GM19193 (cell line): ENCODE data around the gene CENPX.

ENCODE experiments used
- POLR2A ChIP-seq: IDR thresholded peaks from 4 replicates; pipeline ENCODE4 v1.6.1; 2011; ENCODE audit not compliant: insufficient read depth, insufficient read length; ENCODE audit errors: extremely low read depth

CENPX gene

GRCh38 chr17:82014432-82014831, 8.2 kb downstream of the CENPX start:
- TF ChIP-seq POLR2A, result no peak

GRCh38 chr17:82013772-82014321, 8.8 kb downstream of the CENPX start:
- TF ChIP-seq POLR2A, result no peak

DNA sequence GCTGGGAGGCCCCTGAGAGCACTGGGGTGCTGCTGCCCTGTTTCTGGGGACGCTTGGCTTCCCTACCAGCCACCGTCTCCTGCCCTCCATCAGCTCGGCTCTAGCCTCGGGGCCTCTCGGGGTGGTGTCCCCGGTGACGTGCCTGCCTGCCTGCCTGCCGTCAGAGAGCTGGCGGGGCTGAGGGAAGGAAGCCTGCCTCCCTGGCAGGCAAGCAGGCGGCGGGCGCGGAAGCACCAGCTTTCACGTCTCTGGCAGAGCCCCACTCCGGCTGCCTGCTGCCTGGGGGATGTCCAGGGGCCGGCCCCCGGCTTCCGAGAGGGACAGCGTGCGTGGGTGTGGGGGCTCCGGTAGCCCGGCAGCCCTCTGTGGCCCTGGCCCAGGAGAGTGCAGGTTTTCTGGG, 9.3 kb downstream of the CENPX start:
- TF ChIP-seq POLR2A, result no peak

- TF ChIP-seq POLR2A, result no peak
These were observed 9.9 kb downstream of the CENPX start for GRCh38 chr17:82012640-82013295.

DNA sequence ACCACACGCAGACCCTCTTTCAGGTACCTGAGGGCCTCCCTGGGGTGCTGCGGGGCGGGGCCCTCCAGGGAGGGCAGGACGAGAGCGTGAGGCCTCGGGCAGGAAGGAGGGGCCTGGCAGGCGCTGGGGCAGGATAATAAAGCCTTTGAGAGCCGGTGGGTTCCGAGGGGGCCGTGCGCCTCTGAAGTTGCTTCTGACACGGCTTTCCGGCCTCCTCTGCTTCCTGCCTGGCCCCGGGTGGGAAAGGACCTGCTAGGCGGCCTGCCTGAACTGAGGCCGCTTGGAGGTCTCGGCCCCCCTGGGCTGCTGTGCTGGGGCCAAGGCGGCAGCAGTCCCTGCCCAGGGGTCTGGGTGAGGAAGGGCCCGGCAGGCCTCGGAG, 10.4 kb downstream of the CENPX start:
- no peak for TF ChIP-seq POLR2A

DNA sequence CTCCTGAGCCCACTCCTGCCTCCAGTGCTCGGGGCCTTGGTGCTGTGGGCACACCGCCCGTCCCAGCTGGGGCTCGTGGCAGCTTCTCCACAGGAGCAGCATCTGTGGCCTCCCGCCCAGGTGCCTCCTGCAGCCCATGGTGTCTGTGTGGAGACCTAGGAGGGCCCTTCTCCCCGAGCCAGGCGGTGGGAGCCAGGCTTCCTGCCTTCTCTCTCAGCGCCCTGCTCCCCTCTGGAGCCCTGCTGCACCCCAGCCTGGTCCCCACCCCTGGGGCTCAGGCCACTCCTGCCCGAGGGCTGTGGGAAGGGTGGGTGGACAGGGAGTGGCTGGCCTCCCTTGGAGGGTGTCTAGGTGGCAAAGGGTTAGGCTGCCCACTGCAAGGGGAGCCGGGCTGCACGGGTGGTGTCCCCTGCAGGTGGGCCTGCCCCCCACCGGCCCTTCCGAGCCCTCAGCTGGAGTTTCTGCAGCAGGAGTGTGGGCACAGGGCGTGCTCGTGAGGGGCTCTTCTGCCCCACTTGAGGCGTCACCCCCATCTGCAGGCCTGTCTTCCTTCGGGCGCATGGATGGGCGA, 11.0 kb downstream of the CENPX start:
- no peak for TF ChIP-seq POLR2A

DNA sequence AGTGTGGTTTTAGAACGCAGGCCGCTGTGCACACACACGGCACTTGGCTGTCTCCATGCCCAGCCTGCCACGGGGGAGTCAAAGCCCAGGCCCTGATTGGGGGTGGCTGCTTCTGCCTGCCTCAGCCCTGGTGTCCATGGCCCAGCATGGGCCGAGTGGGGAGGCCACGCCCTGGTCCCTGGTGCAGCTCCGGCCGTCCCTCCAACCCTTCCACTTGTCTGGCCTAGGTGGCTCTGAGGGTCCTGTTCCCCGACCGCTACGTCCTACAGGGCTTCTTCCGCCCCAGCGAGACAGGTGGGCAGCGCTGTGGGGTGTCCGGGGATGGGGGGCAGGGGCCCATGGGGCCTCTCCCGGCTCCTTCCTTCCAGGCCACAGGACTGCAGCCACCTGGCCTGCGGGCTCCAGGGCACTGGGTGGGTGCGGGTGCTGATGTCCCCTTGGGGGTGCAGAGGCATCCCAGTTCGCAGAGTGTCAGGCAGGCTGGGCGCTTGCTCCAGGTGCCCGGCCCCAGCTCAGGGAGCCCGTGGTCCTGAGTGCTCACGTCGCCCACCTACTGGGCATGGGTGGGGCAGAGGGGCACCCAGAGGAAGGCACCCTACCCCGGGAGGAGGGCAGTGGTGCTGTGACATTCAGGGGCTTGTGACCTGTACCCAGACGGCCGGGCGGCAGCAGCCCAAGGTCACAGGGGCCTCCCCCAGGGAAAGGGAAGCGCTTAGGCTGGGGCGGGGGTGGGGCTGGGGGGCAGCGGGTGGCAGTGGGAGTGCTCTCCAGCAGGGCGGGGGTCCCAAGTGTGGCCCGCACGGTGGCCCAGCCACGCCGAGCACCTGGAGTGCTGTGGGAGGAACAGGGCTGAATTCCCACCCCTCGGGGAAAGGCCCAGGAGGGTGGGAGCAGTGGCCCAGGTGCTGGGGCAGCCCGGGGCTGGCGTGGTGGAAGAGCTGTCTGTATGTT, 11.8 kb downstream of the CENPX start:
- no peak for TF ChIP-seq POLR2A

GRCh38 chr17:82009413-82009812, 13.3 kb downstream of the CENPX start:
- TF ChIP-seq POLR2A, result no peak

- TF ChIP-seq POLR2A, result no peak
These were observed 13.7 kb downstream of the CENPX start for GRCh38 chr17:82008941-82009405.

- TF ChIP-seq POLR2A, result no peak
These were observed 14.3 kb downstream of the CENPX start for GRCh38 chr17:82008258-82008940.

DNA sequence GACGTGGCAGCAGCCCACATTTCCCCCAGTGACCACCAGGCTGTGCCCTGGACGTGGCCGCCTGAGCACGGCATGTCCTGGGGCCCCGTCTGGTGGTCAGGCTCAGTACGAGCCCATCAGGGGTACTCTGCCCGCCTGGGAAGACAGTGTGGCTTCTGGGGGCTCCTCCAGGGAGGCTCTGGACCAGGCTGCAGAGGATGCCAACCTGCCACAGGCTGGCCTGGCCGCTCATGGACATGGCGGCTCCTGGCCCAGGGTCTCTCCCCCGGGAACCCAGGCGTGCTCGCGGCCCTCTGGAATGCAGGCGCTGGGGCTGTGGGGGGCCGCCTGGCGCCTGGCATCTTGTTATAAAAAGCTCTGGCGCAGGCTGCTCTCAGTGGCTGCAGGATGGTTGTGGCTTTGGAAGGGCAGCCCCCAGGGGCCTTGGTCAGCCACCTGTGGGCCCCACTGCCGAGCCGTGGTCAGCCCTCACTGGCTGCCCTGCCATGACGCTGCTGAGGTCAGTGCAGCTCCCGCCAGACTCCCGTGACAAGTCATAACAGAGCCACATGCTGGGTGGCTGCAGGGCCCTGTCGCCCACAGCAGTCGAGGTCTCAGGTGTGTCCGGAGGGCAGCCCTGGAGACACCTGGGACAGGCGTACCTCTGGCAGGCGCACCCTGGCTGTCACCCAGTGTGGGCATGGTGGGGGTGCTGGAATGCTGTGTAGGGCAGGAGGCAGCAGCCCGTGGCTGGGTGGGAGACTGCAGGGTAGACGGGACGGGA, 15.0 kb downstream of the CENPX start:
- TF ChIP-seq POLR2A, result no peak

GRCh38 chr17:82007228-82007494, 15.5 kb downstream of the CENPX start:
- TF ChIP-seq POLR2A, result no peak

DNA sequence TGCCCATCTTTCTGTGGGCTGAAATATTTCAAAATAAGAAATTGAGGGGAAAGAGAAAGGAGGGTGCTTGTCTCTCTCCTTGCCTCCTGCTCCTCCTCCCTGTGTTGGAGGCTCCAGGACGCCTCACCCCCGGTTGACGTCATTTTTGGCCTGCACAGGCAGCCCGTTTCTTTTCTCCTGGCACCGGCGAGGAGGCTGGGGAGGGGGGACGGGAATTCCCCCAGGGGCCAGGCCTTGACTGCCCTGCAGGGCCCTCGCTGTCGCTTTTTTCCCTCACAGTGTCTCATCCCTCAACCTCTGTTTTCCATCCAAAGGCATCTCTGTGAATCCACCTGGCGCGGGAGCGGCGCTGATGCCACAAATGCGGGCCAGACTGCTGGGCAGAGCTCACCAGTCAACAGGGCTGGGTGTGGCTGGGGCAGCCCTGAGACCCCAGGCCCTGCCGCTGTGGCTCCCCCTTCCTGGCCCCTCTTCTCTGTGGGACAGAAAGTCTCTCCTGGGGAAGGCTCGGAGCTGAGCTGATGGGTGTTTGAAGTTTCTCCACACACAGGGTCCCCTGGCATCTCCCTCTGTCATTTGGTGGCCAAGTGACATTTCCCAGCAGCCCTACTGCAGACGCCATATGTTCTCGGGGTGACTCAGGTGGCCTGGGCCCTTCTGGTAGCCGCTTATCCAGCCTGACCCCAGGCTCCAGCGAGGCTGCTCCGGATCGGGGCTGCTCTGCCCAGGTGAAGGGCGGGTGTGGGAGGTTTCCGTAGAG, 16.0 kb downstream of the CENPX start:
- no peak for TF ChIP-seq POLR2A
